Karpas-422 (cell line): Measurements from ENCODE around the gene TBC1D1. TPM values are rescaled to one million over a fixed set of nuclear protein-coding genes. Genes with fewer than 3 reads are reported as not detected.

ENCODE experiments used
- DNase-seq: peaks from one replicate; pipeline ENCODE4 v3.0.0-alpha.2; 2015
- H2AFZ ChIP-seq: fragments of 200-600 bp; sonication (generic); 2 replicates; pipeline ENCODE4 v1.6.1; 2014; ENCODE audit warnings: antibody characterized with exemption, low read length, mixed read lengths
- H3K27ac ChIP-seq: fragments of 200-600 bp; sonication (generic); 2 replicates; pipeline ENCODE4 v1.5.1; 2014; ENCODE audit warnings: mild to moderate bottlenecking, low read length, moderate library complexity
- H3K27me3 ChIP-seq: fragments of 200-600 bp; sonication (generic); 2 replicates; pipeline ENCODE4 v1.6.1; 2014; ENCODE audit warnings: low read length, mixed read lengths
- H3K36me3 ChIP-seq: fragments of 200-600 bp; sonication (generic); 2 replicates; pipeline ENCODE4 v1.6.1; 2014; ENCODE audit warnings: low read length, mixed read lengths; ENCODE audit not compliant: insufficient read depth
- H3K4me1 ChIP-seq: fragments of 200-600 bp; sonication (generic); 2 replicates; pipeline ENCODE4 v1.6.1; 2014; ENCODE audit warnings: mild to moderate bottlenecking, low read length, mixed read lengths
- H3K4me2 ChIP-seq: fragments of 200-600 bp; sonication (generic); 2 replicates; pipeline ENCODE4 v1.6.1; 2014; ENCODE audit warnings: low read length, low read depth, mild to moderate bottlenecking; ENCODE audit not compliant: poor library complexity, severe bottlenecking
- H3K4me3 ChIP-seq: fragments of 200-600 bp; sonication (generic); 2 replicates; pipeline ENCODE4 v1.5.1; 2014; ENCODE audit warnings: mild to moderate bottlenecking, antibody characterized with exemption, low read length, mixed read lengths
- H3K79me2 ChIP-seq: fragments of 200-600 bp; sonication (generic); 2 replicates; pipeline ENCODE4 v1.6.1; 2014; ENCODE audit warnings: mild to moderate bottlenecking, low read length, mixed read lengths
- H3K9ac ChIP-seq: fragments of 200-600 bp; sonication (generic); 2 replicates; pipeline ENCODE4 v1.6.0; 2014; ENCODE audit warnings: low read length
- H3K9me2 ChIP-seq: fragments of 200-600 bp; sonication (generic), shearing (Covaris generic); replicated peaks from 2 replicates; pipeline ENCODE4 v1.6.0; 2014; ENCODE audit warnings: mild to moderate bottlenecking, low read length, moderate library complexity; ENCODE audit not compliant: insufficient read depth
- H3K9me3 ChIP-seq: fragments of 300-700, 200-600 bp; sonication (generic); 2 replicates; pipeline ENCODE4 v1.6.1; 2014; ENCODE audit warnings: low read length, mixed read lengths
- H4K20me1 ChIP-seq: fragments of 200-600 bp; sonication (generic); 2 replicates; pipeline ENCODE4 v1.6.1; 2014; ENCODE audit warnings: mild to moderate bottlenecking, antibody characterized with exemption, low read length, low read depth; ENCODE audit not compliant: insufficient read depth
- total RNA-seq: library from RNA; depleted of rRNA; stranded (reverse); fragments of >200 nt; shearing (Covaris generic); gene quantifications from 2 replicates; pipeline ENCODE4 v1.2.3, GENCODE V29; 2014; ENCODE audit warnings: low replicate concordance

The TBC1D1 gene
- total RNA-seq, 1 experiment from 2014 or later: 30.5 TPM

DNA sequence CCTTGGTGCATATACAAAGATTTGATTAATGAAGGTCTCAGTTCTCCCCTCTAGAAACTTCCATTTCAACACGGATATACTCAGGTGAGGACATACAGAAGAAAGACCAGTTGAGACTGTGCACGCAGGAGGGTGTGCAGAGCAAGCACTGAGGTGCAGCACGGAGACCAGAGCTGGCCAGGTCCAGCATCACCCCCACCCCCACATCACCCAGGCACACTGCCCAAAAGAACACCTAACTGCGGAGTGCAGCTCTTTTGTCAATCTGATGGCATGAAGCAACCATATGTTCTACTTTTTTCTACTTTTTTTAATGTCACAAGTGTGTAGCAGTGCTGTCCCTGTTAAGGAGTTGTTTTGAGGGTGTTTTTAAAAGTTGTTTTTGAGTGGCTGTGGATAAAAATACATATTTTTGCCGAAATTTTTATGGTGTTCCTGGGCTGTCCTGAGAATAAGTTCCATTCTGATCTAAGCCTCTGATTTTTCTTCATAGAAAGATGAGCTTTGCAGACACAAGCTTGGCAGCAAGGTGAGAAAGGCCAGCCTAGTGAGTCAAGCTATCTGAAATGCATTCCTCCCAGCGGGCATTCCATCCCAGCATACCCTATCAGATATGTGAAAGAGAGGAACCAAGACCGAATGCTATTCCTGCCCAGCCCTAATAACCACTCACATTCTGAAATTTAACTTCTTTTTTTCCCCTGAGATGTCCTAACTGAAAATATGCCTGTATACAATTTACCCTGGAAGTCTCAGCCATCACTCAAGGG, 243.0 kb downstream of the TBC1D1 start:
- Histone ChIP-seq H3K9me2 (no peaks in the 10 kb centered on the region), H3K4me2 (no peak overlapping the region), H3K79me2 (no peaks in the 10 kb centered on the region), H3K36me3 (no peaks in the 10 kb centered on the region), H3K27ac (no peak overlapping the region), H4K20me1 (no peaks in the 10 kb centered on the region), H3K4me1 (no peaks in the 10 kb centered on the region), H3K27me3 (no peaks in the 10 kb centered on the region), H3K9ac (no peak overlapping the region), H3K9me3 (no peaks in the 10 kb centered on the region), H3K4me3 (no peak overlapping the region), H2AFZ (no peak overlapping the region)
- DNase-seq: no peak

DNA sequence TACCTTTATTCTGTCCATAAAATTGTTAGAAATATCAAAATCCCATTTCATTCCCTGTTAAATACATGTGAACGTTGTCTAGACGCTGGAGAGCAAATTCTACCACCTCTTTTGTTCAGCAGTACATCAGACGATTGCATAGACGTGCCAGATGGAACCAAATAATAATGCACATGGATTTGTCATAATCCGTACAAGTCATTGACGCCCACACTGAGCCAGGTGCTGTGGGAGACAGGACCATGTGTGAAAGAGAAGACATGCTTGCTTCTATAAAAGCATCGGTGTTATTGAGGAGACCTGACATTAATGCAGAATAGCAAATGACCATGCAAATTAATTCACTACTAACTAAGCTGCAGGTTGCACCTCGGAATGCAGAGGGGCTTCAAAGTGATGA, 244.3 kb downstream of the TBC1D1 start:
- Histone ChIP-seq H3K36me3 (no peaks in the 10 kb centered on the region), H2AFZ (no peak overlapping the region), H3K9ac (no peak overlapping the region), H4K20me1 (no peaks in the 10 kb centered on the region), H3K4me3 (no peak overlapping the region), H3K9me2 (no peaks in the 10 kb centered on the region), H3K9me3 (no peaks in the 10 kb centered on the region), H3K79me2 (no peaks in the 10 kb centered on the region), H3K4me1 (no peaks in the 10 kb centered on the region), H3K4me2 (no peak overlapping the region), H3K27me3 (no peaks in the 10 kb centered on the region), H3K27ac (no peak overlapping the region)
- DNase-seq: no peak

DNA sequence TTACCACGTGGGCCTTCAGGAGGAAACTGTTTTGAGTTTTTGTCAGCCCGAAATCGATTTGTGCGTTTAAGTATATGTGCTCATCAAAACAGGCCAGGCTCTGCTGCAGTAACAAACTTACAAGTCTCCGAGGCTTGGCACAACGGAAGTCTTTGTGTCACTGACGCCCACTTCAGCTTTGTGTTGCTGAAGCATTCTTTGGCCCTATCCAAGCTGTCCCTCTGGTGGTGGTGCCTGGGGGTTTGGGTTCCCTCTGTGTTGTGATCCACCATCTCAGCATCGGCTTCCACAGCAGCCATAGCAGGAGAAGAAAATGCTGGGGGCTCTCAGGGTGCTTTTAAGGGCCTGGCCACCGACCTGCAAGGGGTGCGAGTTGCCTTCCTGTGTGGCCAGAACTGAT, 245.7 kb downstream of the TBC1D1 start:
- Histone ChIP-seq H3K9ac (no peak overlapping the region), H3K36me3 (no peaks in the 10 kb centered on the region), H3K4me2 (no peak overlapping the region), H3K79me2 (no peaks in the 10 kb centered on the region), H3K4me3 (no peak overlapping the region), H2AFZ (no peak overlapping the region), H3K9me2 (no peaks in the 10 kb centered on the region), H4K20me1 (no peaks in the 10 kb centered on the region), H3K27me3 (no peaks in the 10 kb centered on the region), H3K9me3 (no peaks in the 10 kb centered on the region), H3K27ac (no peak overlapping the region), H3K4me1 (no peaks in the 10 kb centered on the region)
- DNase-seq: no peak

DNA sequence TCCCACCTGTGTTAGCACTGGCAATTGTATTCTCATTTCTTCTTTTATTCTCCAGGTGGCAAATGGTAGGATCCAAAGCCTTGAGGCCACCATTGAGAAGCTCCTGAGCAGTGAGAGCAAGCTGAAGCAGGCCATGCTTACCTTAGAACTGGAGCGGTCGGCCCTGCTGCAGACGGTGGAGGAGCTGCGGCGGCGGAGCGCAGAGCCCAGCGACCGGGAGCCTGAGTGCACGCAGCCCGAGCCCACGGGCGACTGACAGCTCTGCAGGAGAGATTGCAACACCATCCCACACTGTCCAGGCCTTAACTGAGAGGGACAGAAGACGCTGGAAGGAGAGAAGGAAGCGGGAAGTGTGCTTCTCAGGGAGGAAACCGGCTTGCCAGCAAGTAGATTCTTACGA, 246.2 kb downstream of the TBC1D1 start:
- Histone ChIP-seq H3K9ac (no peak overlapping the region), H3K9me2 (no peaks in the 10 kb centered on the region), H3K36me3 (no peaks in the 10 kb centered on the region), H3K27me3 (no peaks in the 10 kb centered on the region), H4K20me1 (no peaks in the 10 kb centered on the region), H3K27ac (no peak overlapping the region), H3K79me2 (no peaks in the 10 kb centered on the region), H3K9me3 (no peaks in the 10 kb centered on the region), H3K4me2 (no peak overlapping the region), H3K4me3 (no peak overlapping the region), H2AFZ (no peak overlapping the region), H3K4me1 (no peaks in the 10 kb centered on the region)
- DNase-seq: no peak

DNA sequence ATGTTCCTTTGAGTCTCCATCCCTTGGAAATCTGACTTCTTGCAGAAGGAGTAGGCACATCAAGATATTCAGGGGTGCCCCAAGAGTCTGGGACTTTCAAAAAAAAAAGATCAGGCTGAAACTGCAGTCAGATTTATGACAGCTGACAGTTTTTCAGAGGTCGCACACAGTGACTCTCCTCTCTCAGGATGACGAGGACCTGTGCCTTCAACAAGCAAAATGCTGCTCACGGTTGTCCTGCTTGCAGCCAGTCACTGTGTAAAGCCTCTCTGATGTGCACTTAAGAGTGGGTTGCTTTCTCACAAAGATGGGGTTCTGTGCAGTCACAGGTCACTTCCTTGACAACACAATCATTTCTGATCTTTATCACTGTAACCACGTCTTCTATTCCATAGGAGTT, 247.5 kb downstream of the TBC1D1 start:
- Histone ChIP-seq H3K9me3 (no peaks in the 10 kb centered on the region), H3K4me3 (no peak overlapping the region), H2AFZ (no peak overlapping the region), H3K9ac (no peak overlapping the region), H3K79me2 (no peaks in the 10 kb centered on the region), H4K20me1 (no peaks in the 10 kb centered on the region), H3K9me2 (no peaks in the 10 kb centered on the region), H3K27ac (no peak overlapping the region), H3K4me2 (no peak overlapping the region), H3K27me3 (no peaks in the 10 kb centered on the region), H3K4me1 (no peaks in the 10 kb centered on the region), H3K36me3 (no peaks in the 10 kb centered on the region)
- no peak for DNase-seq

DNA sequence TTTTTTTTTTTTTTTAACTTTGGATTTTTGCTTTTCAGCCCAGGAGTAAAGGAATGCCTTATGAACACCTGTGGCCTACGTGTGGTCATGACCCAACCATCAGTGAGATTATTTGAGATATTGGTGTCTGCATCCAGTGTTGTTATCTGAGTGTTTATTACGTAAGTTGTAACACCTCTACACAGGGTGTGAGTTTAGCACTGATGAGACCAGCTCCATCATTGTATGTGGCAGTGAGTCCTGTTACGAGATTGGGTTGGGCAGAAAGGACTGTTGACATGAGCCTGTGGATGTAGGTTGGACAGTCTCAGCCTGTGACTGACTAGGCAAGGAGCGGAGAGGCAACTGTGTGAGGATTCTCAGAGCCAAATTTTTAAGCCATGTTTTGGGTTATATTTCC, 248.3 kb downstream of the TBC1D1 start:
- Histone ChIP-seq H3K9ac (no peak overlapping the region), H2AFZ (no peak overlapping the region), H3K9me2 (no peaks in the 10 kb centered on the region), H3K4me2 (no peak overlapping the region), H3K4me1 (no peaks in the 10 kb centered on the region), H3K27me3 (no peaks in the 10 kb centered on the region), H3K79me2 (no peaks in the 10 kb centered on the region), H3K36me3 (no peaks in the 10 kb centered on the region), H3K9me3 (no peaks in the 10 kb centered on the region), H3K27ac (no peak overlapping the region), H3K4me3 (no peak overlapping the region), H4K20me1 (no peaks in the 10 kb centered on the region)
- DNase-seq: no peak

DNA sequence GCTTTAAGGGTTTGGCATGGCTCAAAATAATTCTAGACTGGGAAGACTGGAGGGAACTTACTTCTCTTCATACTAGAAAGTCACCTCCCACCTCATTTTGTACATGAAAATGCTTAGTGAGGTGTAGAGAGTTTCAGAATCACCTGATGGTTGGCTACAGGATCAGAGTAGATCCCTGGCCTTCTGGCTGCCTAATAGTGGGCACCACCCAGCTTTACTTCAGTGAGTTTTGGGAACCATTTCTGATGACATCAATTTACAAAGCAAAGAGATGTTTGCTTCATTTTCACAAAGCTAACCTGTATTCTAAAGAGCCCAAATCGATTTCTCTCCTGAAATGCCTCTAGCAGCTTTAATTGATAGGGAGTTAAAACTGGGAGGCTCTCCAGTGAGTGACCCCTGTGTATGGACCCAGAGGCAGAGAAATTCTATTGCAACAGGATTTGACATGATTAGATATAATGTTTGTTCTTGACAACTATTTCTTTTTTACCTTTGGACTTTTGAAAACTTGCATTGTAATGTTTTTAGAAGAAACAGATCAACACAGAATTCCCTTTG, 249.8 kb downstream of the TBC1D1 start:
- no peaks in the 10 kb centered on the region for H3K9me3 ChIP-seq
- no peaks in the 10 kb centered on the region for H3K9me2 ChIP-seq
- no peak for DNase-seq
- no peak overlapping the region for H3K4me2 ChIP-seq
- H3K79me2 ChIP-seq: no peaks in the 10 kb centered on the region
- H4K20me1 ChIP-seq: no peaks in the 10 kb centered on the region
- no peak overlapping the region for H3K4me3 ChIP-seq
- H3K36me3 ChIP-seq: no peaks in the 10 kb centered on the region
- H3K4me1 ChIP-seq: no peaks in the 10 kb centered on the region
- H3K9ac ChIP-seq: no peak overlapping the region
- no peak overlapping the region for H2AFZ ChIP-seq
- no peaks in the 10 kb centered on the region for H3K27me3 ChIP-seq
- H3K27ac ChIP-seq: no peak overlapping the region

DNA sequence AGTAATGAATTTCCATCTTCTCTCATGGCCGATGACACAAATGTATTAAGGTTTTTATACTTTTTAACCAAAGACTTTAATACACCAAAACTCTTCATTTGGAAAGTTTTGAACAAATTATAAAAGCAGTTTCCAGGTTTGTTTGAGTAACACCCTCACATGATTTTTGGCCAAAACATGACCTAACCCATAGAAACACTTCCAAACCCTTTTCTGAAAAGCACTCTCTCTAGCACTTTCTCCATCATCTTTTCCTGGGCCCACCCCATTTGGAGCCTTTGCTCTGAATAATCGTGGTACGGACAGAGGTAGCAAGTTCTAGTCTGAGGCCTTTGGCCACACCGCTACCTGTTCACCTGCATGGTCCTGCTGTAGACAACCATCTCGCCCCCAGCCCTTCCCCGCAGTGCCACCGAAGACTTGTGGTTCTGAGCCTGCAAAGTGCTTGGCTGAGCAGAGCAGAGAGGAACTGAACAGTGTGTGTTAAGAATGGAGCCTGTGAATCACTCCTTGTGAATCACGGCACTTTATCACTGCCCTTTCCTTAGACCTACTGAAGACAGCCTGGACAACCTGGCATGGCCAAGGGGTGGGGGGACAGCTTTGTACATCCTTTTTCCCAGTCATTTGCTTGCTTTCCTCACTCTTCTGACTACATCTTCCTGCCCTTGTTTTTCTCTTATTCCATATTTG, 251.1 kb downstream of the TBC1D1 start:
- Histone ChIP-seq H2AFZ (no peak overlapping the region), H3K4me2 (no peak overlapping the region), H3K27me3 (no peaks in the 10 kb centered on the region), H3K4me1 (no peaks in the 10 kb centered on the region), H4K20me1 (no peaks in the 10 kb centered on the region), H3K9ac (no peak overlapping the region), H3K9me2 (no peaks in the 10 kb centered on the region), H3K4me3 (no peak overlapping the region), H3K79me2 (no peaks in the 10 kb centered on the region), H3K36me3 (no peaks in the 10 kb centered on the region), H3K9me3 (no peaks in the 10 kb centered on the region), H3K27ac (no peak overlapping the region)
- no peak for DNase-seq
